ENCODE data around the gene CTNS. TPM values are rescaled to one million over a fixed set of nuclear protein-coding genes. Genes with fewer than 3 reads are reported as not detected.

The CTNS gene
- total RNA-seq, 1 experiment from 2014 or later = 7.9 TPM

DNA sequence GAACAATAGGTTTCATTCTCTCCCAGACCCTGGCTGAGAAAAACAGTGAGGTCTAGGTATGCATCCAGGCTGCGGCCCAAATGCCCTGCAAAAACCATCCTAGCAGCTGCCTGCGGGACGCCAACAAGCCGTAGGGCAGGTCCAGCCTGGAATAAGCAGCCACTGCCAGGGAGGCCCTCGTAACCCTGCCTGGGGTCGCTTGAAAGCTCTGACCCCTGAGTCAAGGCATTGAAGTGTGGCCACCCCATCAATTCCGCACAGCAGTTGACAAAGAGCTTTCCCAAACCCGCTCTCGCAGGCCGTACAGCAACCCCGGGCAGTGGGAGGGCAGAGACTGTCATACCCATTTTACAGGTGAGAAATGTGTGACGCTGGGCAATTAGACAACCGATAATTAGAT is 38.5 kb upstream of the CTNS start (continued):
- TF ChIP-seq, protein P1, sequence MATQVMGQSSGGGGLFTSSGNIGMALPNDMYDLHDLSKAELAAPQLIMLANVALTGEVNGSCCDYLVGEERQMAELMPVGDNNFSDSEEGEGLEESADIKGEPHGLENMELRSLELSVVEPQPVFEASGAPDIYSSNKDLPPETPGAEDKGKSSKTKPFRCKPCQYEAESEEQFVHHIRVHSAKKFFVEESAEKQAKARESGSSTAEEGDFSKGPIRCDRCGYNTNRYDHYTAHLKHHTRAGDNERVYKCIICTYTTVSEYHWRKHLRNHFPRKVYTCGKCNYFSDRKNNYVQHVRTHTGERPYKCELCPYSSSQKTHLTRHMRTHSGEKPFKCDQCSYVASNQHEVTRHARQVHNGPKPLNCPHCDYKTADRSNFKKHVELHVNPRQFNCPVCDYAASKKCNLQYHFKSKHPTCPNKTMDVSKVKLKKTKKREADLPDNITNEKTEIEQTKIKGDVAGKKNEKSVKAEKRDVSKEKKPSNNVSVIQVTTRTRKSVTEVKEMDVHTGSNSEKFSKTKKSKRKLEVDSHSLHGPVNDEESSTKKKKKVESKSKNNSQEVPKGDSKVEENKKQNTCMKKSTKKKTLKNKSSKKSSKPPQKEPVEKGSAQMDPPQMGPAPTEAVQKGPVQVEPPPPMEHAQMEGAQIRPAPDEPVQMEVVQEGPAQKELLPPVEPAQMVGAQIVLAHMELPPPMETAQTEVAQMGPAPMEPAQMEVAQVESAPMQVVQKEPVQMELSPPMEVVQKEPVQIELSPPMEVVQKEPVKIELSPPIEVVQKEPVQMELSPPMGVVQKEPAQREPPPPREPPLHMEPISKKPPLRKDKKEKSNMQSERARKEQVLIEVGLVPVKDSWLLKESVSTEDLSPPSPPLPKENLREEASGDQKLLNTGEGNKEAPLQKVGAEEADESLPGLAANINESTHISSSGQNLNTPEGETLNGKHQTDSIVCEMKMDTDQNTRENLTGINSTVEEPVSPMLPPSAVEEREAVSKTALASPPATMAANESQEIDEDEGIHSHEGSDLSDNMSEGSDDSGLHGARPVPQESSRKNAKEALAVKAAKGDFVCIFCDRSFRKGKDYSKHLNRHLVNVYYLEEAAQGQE (IDR thresholded peaks at IDR 0.05; ENCODE audit: low read depth) = no peak
- TF ChIP-seq, protein P2, sequence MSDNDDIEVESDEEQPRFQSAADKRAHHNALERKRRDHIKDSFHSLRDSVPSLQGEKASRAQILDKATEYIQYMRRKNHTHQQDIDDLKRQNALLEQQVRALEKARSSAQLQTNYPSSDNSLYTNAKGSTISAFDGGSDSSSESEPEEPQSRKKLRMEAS (IDR thresholded peaks at IDR 0.05) = no peak
- no peak for TF ChIP-seq SIN3A (IDR thresholded peaks at IDR 0.05; ENCODE audit: low read depth)
- TF ChIP-seq FOSL1 (IDR thresholded peaks at IDR 0.05; ENCODE audit: low read depth) = no peak

DNA sequence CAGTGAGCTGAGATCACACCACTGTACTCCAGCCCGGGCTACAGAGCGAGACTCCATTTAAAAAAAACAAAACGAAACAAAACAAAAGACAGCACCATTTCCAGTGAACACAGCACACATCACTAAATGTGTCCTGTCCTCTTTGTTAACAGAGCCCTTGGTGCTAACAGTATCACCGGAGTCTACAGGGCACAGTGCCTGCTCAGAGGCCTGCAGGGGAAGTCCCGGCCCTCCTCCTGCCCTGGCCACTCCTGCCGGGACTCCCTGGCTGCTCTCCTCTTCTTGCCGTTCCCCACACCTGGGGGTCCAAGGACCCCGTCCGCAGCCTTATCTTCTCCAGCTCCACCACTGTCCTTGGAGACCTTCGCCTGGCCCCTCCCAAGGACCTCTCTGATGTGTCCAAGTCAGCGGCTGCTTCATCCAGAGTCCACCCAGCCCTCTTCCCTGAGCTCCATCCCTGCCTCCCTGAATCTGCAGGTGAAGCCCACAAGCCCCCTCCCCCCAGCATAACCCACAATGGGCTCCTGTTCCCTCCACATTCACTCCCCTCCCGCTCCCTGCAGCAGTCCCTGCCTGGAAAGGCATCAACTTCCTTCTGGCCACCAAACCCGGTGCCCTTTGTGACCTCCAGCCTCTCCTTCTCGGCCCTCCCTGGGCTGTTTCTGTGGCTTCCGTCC is 35.9 kb upstream of the CTNS start:
- no peaks in the 10 kb centered on the region for H3K79me2 ChIP-seq (ENCODE audit: insufficient read depth, low read length)
- intact Hi-C loops (cut with micrococcal nuclease) = no loop called here
- H3K4me2 ChIP-seq (ENCODE audit: low read length) = no peak overlapping the region
- no peaks in the 10 kb centered on the region for H4K20me1 ChIP-seq (ENCODE audit: insufficient read depth)
- no peak overlapping the region for H2AFZ ChIP-seq (ENCODE audit: low read depth, low read length, poor library complexity, severe bottlenecking)
- H3K27me3 ChIP-seq (ENCODE audit: insufficient read depth, low read length) = no peaks in the 10 kb centered on the region
- ChIA-PET POLR2A (interaction anchor here (0.6 kb wide), 1 partner anchor 497 kb away, joined by 3 read pairs; no protein-coding TSS in a partner anchor), RAD21 (ENCODE audit: low non-redundant PET in 1 of 2, low total read pairs in 2 of 2, uncharacterized antibody in 2 of 2, unreplicated experiment in 2 of 2) (no interaction called here), CTCF (no interaction called here)
- ATAC-seq (no peak), DNase-seq (ENCODE audit: low read depth, low spot score) (no peak)
- H3K27ac ChIP-seq (ENCODE audit: low read depth, low read length) = no peak overlapping the region
- no peaks in the 10 kb centered on the region for H3K4me1 ChIP-seq (ENCODE audit: control insufficient read depth in 1 of 2, insufficient read depth in 2 of 2, low read length in 2 of 2)
- TF ChIP-seq YY1 (IDR thresholded peaks at IDR 0.05; ENCODE audit: extremely low read depth, insufficient replicate concordance, low read depth, low read length) = no peak
- no peak for TF ChIP-seq CEBPB (IDR thresholded peaks at IDR 0.05; ENCODE audit: low read depth)
- no peak for TF ChIP-seq JUND (IDR thresholded peaks at IDR 0.05)
- no peaks in the 10 kb centered on the region for H3K9me3 ChIP-seq (ENCODE audit: control insufficient read depth in 1 of 2, insufficient read depth in 1 of 2, low read depth in 1 of 2, low read length in 2 of 2)
- H3K36me3 ChIP-seq (ENCODE audit: control insufficient read depth in 1 of 2, insufficient read depth in 2 of 2, low read length in 2 of 2) = no peaks in the 10 kb centered on the region
- BruUV-seq (replicated peaks) = no TSS peak
- H3K9me2 ChIP-seq (ENCODE audit: insufficient read depth) = no peaks in the 10 kb centered on the region
- no peak overlapping the region for H3K9ac ChIP-seq (ENCODE audit: low read length)
- no peak overlapping the region for H3K4me3 ChIP-seq (replicated peaks in 1 of 2; ENCODE audit: low read depth in 1 of 2, low read length in 2 of 2)

Data from HCT116 (cell line).